ENCODE results near the gene SLC15A3. TPM values are rescaled to one million over a fixed set of nuclear protein-coding genes. Genes with fewer than 3 reads are reported as not detected.

The SLC15A3 gene
- polyA plus RNA-seq, 1 experiment = 4.8 TPM

GRCh38 chr11:60923326-60923725 lies 28.6 kb downstream of the SLC15A3 start:
- TF ChIP-seq CTCF (IDR thresholded peaks at IDR 0.05; ENCODE audit: low read depth, low read length) = no peak

GRCh38 chr11:60922906-60923305 lies 29.1 kb downstream of the SLC15A3 start:
- Histone ChIP-seq H3K27me3 (ENCODE audit: control insufficient read depth, insufficient read depth, low read length) (no peaks in the 10 kb centered on the region), H3K4me3 (ENCODE audit: low read depth, low read length) (no peak overlapping the region), H3K27ac (ENCODE audit: low read depth, low read length) (no peak overlapping the region), H3K9me3 (ENCODE audit: control insufficient read depth, insufficient read depth, low read length) (no peaks in the 10 kb centered on the region; the same call in 1 of the 2 replicates)
- POLR2A ChIA-PET = interaction anchor here (1.4 kb wide), 1 partner anchor 8 kb away, joined by 6 read pairs; no protein-coding TSS in a partner anchor
- no peak for TF ChIP-seq CTCF (IDR thresholded peaks at IDR 0.05; ENCODE audit: low read depth, low read length)
- DNase-seq (ENCODE audit: low read depth, low spot score) = no peak
- CTCF ChIA-PET = no interaction called here

More at GRCh38 chr11:60923326-60923725, 28.6 kb downstream of the SLC15A3 start:
- POLR2A ChIA-PET = interaction anchor here (1.0 to 1.4 kb wide), 2 partner anchors 8 to 10 kb away, joined by 5 to 6 read pairs; partner anchors contain the start of gene TMEM109
- Histone ChIP-seq H3K4me3 (ENCODE audit: low read depth, low read length) (no peak overlapping the region), H3K27me3 (ENCODE audit: control insufficient read depth, insufficient read depth, low read length) (no peaks in the 10 kb centered on the region), H3K27ac (ENCODE audit: low read depth, low read length) (no peak overlapping the region), H3K9me3 (ENCODE audit: control insufficient read depth, insufficient read depth, low read length) (no peaks in the 10 kb centered on the region; the same call in 1 of the 2 replicates)
- no peak for DNase-seq (ENCODE audit: low read depth, low spot score)
- CTCF ChIA-PET = interaction anchor here (1.0 to 1.1 kb wide), 2 partner anchors 8 to 10 kb away, joined by 3 to 4 read pairs; partner anchors contain the start of gene TMEM109

- ChIA-PET POLR2A (interaction anchor here (0.8 kb wide), 1 partner anchor 17 kb away, joined by 4 read pairs; no protein-coding TSS in a partner anchor), CTCF (no interaction called here)
- H3K27me3 ChIP-seq (ENCODE audit: control insufficient read depth, insufficient read depth, low read length) = no peaks in the 10 kb centered on the region
- no peak overlapping the region for H3K4me3 ChIP-seq (ENCODE audit: low read depth, low read length)
- TF ChIP-seq CTCF (IDR thresholded peaks at IDR 0.05; ENCODE audit: low read depth, low read length) = no peak
- no peaks in the 10 kb centered on the region; the same call in 1 of the 2 replicates for H3K9me3 ChIP-seq (ENCODE audit: control insufficient read depth, insufficient read depth, low read length)
- no peak for DNase-seq (ENCODE audit: low read depth, low spot score)
- H3K27ac ChIP-seq (ENCODE audit: low read depth, low read length) = no peak overlapping the region
Measured at GRCh38 chr11:60921777-60922335, 30.1 kb downstream of the SLC15A3 start.

GRCh38 chr11:60921259-60921658 lies 30.7 kb downstream of the SLC15A3 start:
- ChIA-PET CTCF (no interaction called here), POLR2A (interaction anchor here (0.8 kb wide), 1 partner anchor 17 kb away, joined by 4 read pairs; no protein-coding TSS in a partner anchor)
- TF ChIP-seq CTCF (IDR thresholded peaks at IDR 0.05; ENCODE audit: low read depth, low read length) = no peak

GRCh38 chr11:60919956-60920355 lies 32.0 kb downstream of the SLC15A3 start:
- no peaks in the 10 kb centered on the region; the same call in 1 of the 2 replicates for H3K9me3 ChIP-seq (ENCODE audit: control insufficient read depth, insufficient read depth, low read length)
- ChIA-PET CTCF (interaction anchor here (1.1 kb wide), 1 partner anchor 267 kb away, joined by 3 read pairs; no protein-coding TSS in a partner anchor), POLR2A (no interaction called here)
- DNase-seq (ENCODE audit: low read depth, low spot score) = no peak
- no peak for TF ChIP-seq CTCF (IDR thresholded peaks at IDR 0.05; ENCODE audit: low read depth, low read length)
- H3K27me3 ChIP-seq (ENCODE audit: control insufficient read depth, insufficient read depth, low read length) = no peaks in the 10 kb centered on the region
- no peak overlapping the region for H3K4me3 ChIP-seq (ENCODE audit: low read depth, low read length)
- no peak overlapping the region for H3K27ac ChIP-seq (ENCODE audit: low read depth, low read length)

More at GRCh38 chr11:60921259-60921658, 30.7 kb downstream of the SLC15A3 start:
- H3K9me3 ChIP-seq (ENCODE audit: control insufficient read depth, insufficient read depth, low read length) = no peaks in the 10 kb centered on the region; the same call in 1 of the 2 replicates
- H3K4me3 ChIP-seq (ENCODE audit: low read depth, low read length) = no peak overlapping the region
- no peaks in the 10 kb centered on the region for H3K27me3 ChIP-seq (ENCODE audit: control insufficient read depth, insufficient read depth, low read length)
- no peak overlapping the region for H3K27ac ChIP-seq (ENCODE audit: low read depth, low read length)
- DNase-seq (ENCODE audit: low read depth, low spot score) = no peak
